HG03520 (cell line): ENCODE results near the gene CLIP2.
"Not testable (repeated sequence)": the region's sequence is repeated elsewhere in the genome, so short reads cannot be mapped to it uniquely, and the experiment has no call there.

Experiments used
- ATAC-seq: cut with Tn5 transposase; IDR thresholded peaks from one replicate; pipeline ENCODE4 v1.9.1; 2021; ENCODE audit warnings: mild to moderate bottlenecking, moderate library complexity; ENCODE audit not compliant: unreplicated experiment

CLIP2 gene

DNA sequence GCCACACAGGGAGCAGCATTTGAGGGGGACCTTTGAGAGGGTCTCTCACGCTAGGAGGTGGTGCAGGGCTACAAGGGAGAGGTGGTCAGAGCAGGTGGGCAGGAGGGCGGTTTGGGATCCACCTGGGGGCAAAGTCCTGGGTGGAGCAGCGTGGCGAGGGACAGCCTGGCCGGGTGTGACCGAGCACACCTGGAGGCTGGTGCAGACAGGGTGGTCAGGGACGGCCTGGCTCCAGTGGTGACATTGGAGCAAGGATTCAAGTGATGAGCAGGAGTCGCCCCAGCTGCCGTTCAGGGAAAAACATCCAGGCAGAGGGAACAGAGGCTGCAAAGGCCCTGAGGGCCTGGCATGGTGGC lies 36.0 kb downstream of the CLIP2 start:
- ATAC-seq: no peak

DNA sequence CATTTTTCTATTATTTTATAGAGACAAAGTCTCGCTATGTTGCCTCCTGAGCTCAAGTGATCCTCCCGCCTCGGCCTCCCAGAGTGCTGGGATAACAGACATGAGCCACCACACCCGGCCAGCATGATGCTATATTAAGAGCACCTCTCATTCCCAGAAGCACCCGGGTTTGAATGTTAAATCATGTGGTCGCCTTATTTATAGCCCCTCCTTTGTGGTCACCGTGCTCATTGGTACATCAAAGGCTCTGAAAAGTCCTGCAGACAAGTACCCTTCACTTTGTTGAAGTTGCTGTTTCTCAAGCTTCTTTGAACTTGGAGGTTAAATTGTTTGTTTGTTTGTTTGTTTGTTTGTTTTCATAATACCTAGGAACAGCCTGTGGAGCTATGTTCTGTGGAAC lies 40.0 kb downstream of the CLIP2 start:
- no peak for ATAC-seq

DNA sequence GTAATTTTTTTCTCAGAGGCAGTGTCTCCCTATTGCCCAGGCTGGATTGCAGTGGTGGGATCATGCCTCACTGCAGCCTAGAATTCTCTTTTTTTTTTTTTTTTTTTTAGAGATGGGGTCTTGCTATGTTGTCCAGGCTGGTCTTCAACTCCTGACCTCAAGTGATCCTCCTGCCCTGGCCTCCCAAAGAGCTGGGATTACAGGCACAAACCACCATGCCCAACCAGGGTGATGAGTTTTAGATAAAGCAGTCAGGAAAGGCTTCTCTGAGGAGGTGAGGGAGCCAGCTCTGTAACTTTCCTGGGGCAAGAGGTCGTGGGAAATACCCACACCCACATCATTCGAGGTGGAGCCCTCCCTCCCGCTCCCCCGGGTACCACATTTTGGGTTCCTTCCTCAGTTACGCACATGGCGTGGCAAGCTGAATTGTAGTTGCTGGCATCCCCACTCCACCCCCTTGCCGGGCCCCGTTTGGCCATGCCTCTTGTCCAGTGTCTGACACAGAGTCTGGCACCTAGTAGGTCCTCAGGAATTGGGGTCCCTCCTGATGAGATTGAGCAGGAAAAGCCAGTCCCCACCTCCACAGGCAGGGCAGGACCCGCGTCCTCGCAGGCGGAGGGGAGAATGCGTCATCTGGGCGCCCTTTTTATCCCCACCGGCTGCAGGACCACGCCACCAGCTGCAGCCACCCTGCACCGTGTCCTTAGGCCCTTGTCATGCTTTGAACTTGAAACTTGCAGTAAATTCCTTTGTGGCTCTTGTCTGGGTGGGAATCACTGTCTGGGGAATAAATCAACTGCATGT lies 43.4 kb downstream of the CLIP2 start:
- ATAC-seq: no peak

DNA sequence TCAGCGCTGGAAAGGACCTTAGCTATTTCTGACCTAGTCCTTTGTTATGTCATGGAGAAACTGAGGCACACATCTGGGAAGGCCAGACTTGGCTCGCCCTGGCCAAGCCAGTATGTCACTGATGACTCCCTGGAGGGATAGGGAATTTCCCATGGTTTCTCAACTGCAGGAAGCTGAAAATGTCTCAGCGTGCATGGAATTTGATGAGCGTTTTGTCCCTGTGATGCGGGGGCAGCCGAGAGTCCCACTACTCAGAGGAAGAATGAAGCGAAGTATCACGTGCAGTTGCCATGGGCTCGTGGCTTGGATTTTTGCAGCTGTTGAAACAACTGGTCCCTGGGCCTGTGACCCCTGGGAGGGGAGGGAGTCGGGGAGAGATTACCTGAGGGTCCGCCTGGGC lies 44.8 kb downstream of the CLIP2 start:
- ATAC-seq: no peak

DNA sequence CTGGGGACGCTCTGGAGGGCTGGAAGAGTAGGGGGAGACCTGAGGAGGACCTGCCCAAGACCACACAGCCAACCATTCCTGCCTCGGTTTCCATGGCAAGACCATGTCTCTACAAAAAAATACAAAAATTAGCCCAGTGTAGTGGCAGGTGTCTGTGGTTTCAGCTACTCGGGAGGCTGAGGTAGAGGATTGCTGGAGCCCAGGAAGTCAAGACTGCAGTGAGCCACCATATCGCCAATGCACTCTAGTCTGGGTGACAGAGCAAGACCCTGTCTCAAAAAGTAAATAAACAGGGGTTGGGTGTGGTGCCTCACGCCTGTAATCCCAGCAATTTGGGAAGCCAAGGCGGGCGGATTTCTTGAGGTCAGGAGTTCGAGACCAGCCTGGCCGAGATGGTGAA lies 48.7 kb downstream of the CLIP2 start:
- ATAC-seq: no peak

DNA sequence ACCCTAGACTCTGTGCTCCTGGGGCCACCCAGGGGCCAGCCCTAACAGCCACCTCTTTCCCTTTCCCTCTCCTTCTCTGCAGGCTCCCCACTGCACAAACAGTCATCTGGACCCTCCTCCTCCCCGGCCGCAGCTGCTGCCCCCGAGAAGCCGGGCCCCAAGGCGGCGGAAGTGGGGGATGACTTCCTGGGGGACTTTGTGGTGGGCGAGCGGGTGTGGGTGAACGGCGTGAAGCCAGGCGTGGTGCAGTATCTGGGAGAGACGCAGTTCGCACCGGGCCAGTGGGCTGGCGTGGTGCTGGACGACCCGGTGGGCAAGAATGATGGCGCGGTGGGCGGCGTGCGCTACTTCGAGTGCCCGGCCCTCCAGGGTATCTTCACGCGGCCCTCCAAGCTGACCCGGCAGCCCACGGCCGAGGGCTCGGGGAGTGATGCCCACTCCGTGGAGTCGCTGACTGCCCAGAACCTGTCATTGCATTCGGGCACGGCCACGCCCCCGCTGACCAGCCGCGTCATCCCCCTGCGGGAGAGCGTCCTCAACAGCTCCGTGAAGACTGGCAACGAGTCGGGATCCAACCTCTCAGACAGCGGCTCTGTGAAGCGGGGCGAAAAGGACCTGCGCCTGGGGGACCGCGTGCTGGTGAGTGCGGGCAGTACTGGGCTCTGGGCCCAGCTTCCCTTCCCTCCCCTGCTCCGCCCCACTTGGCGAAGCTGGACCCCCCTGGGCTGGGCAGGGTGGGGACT lies 49.3 kb downstream of the CLIP2 start:
- no peak for ATAC-seq

DNA sequence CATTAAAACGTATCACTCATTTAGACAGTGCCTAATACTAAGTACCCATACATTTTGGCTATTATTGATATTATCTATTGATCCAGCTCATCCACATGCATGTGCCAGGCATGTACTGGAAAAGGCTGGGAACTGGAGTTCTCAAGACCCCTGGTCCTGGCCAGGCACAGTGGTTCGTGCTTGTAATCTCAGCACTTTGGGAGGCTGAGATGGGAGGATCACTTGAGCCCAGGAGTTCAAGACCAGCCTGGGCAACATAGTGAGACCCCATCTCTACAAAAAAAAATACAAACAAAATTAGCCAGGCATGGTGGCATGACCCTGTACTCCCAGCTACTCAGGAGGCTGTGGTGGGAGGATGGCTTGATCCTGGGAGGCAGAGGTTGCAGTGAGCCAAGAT lies 50.4 kb downstream of the CLIP2 start:
- ATAC-seq: not testable (repeated sequence)

DNA sequence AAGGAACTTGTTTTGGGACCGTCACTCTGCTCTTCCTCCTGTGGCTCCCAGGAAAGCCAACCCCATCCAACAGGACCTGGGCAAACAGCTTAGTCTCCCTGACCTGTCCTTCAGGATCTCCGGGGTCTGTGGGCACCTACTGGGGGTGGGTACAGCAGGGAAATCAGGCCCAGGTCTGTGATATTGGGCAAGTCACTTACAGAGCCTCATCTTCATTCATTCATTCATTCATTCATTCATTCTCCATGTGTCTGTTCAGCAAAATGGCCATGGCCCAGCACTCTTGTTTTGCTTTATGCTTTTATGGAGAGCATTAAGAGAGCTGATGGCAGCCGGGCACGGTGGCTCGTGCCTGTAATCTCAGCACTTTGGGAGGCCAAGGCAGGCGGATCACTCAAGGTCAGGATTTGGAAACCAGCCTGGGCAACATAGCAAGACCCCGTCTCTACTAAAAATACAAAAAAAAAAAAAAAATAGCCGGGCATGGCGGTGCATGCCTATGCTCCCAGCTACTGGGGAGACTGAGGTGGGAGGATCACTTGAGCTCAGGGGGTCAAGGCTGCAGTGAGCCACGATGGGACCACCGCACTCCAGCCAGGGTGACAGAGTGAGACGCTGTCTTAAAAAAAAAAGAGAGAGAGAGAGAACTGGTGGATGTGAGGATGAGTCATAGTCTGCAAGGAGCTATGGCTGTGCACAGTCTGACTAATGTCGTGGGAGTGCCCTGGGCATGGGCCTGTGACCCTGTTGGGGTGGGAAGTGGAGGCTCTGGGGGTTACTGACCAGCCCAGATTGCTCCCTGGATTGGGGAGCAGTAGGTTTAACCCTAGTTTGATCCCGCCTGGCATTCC lies 54.3 kb downstream of the CLIP2 start:
- no peak for ATAC-seq

DNA sequence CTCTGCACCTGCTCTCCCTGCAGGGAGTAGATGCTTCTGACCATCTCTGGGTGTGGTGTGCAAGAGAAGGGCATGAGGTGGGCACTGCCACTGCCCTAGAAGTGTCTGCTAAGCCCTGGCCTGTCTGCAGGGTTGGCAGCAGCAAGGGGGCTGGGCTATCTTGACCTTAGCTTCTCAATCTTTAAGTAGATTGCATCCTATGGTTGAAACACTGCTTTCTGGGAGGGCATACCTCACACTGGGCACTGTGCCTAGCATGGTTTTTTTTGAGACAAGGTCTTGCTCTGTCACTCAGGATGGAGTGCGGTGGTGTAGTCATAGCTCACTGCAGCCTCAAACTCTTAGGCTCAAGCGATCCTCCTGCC lies 54.9 kb downstream of the CLIP2 start:
- no peak for ATAC-seq

DNA sequence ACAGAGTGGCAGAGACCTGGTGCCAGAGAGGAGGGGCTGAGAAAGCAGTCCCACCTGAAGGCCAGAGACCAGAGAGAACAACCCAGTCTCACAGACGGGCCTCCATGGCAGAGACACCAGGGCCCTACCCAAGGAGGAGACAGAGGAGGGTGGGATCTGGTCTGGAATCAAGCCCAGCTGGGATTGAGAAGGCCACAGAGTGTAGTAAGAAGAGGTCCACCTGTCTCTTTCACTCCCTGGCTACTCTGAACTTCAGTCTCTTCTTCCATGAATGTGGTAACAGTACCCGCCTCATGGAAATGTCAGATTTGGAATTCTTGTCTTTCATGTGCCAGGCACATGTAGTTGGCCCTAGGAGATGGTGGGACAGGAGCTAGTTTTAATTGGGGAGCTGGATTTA lies 55.6 kb downstream of the CLIP2 start:
- no peak for ATAC-seq

DNA sequence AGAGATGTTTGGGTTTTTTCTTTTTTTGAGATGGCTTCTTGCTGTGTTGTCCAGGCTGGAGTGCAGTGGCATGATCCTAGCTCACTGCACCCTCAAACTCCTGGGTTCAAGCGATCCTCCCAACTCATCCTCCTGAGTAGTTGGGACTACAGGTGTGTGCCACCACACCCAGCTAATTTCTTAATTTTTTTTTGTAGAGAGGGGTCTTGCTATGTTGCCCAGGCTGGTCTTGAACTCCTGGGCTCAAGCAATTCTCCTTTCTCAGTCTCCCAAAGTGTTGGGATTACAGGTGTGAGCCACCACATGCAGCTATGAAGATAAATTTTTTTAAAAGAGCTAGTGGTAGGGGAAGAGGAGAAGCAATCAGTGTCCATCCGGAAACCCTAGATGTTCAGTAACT lies 56.8 kb downstream of the CLIP2 start:
- no peak for ATAC-seq

DNA sequence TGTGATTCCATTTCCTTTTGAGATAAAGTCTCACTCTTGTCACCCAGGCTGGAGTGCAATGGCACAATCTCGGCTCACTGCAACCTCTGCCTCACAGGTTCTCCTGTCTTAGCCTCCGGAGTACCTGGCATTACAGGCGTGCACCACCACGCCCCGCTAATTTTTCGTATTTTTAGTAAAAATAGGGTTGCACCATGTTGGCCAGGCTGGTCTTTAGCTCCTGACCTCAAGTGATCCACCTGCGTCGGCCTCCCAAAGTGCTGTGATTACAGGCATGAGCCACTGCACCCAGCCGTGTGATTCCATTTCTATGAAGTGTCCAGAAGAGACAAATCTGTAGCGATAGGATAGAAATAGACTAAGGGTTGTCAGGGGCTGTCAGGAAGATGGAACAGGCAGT lies 60.4 kb downstream of the CLIP2 start:
- ATAC-seq: no peak

DNA sequence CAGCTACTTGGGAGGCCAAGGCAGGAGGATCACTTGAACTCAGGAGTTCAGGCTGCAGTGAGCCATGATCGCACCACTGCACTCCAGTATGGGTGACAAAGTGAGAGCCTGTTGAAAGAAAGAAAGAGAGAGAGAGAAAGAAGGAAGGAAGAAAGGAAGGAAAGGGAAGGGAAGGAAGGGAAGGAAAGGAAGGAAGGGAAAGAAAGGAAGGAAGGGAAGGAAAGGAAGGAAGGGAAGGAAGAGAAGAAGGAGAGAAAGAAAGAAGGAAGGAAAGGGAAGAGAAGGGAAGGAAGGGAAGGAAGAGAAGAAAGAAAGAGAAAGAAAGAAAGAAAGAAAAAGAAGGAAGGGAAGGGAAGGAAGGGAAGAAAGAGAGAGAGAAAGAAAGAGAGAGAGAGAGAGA lies 61.5 kb downstream of the CLIP2 start:
- ATAC-seq: no peak

DNA sequence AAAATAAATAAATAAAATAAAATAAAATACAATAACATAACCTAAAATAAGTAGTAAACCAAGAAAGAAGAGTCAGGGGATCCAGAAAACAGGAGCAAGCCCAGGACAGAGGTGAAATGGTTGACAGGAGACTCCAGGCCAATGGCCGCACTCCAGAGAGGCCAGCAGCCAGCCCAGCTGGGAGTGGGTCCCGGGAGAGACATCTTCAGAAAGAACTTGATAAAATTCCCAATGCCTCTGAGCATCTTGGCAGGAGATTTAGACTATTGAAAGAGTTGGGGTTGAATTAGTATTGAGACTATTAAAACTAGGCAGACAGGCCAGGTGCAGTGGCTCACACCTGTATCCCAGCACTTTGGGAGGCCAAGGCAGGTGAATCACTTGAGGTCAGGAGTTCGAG lies 62.6 kb downstream of the CLIP2 start:
- no peak for ATAC-seq

DNA sequence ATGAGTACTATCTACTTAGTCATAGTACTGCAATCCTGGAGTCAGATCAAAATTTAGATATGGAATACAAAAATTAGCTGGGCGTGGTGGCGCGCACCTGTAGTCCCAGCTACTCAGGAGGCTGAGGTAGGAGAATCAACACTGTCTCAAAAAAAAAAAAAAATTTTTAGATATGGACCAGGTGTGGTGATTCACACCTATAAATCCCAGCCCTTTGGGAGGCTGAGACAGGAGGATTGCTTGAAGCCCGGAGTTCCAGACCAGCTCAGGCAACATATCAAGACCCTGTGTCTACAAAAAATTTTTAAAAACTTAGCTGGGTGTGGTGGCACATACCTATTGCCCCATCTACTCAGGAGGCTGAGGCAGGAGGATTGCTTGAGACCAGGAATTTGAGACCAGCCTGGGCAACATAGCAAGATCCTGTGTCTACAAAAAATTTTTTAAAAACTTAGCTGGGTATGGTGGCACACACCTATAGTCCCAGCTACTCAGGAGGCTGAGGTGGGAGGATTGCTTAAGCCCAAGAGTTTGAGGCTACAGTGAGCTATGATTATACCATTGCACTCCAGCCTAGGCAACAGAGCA lies 63.4 kb downstream of the CLIP2 start:
- not testable (repeated sequence) for ATAC-seq

DNA sequence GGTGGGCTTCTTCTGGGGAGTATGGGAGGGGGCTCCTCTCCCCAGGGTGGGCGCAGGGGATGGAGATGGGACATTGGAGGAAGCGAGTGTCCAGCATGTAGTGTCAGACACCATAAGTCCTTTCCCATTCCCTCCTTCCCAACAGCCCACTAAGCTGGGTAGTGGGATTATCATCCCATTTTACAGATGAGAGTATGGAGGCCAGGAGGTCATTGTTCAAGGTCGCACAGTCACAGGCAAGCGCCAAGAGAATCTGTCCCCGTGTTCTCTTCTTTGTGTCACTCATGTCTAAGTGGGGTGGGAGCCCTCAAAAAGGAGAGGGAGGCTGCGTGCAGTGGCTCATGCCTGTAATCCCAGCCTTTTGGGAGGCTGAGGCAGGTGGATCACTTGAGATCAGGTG lies 64.8 kb downstream of the CLIP2 start:
- no peak for ATAC-seq

DNA sequence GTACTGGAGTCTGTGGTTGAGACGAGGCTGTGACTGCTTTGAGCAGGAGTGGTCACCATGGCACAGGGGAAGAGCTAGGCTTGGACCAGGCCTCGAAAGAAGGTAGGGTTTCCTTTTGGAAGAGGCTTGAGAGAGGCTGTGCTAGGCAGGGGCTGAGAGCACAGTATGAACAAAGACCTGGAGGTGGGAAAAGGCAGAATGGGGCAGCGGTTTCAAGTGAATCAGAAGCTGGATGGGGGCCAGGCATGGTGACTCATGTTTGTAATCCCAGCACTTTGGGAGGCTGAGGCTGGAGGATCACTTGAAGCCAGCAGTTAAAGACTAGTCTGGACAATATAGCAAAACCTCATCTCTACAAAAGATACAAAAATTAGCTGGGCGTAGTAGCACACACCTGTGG lies 65.9 kb downstream of the CLIP2 start:
- no peak for ATAC-seq

DNA sequence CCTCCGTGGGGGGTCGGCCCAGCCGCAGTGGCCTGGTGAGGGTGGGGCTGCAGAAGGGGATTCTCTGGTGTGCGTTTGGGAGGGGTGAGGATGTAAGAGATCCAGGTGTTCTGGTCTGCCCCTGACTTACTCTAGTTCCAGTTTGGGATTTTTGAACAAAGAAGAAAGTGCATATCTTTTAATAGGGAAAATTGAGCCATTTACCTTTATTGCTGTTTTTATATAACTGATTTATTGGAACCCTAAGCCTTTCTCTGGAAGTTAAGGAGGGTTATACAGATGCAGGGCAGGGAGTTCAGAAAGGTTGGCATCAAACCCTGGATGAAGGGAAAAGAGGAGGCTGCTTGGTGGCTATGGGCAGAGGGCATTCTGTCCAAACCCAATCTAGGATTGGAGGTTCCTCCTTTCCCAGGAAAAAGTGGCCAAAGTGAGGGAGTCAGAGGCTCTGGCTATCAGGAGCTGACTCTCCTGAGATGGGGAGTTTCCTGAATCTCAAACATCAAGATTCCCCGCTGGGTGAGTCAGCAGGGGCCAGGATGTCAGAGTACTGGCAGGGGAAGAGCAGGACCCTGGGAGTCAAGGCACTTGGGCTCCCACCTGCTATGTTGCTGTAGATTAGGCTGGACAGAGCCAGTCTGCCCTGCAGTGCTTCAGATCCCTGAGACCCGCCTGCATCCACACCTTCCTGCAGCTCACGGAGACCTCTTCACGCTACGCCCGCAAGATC lies 67.5 kb downstream of the CLIP2 start:
- no peak for ATAC-seq

DNA sequence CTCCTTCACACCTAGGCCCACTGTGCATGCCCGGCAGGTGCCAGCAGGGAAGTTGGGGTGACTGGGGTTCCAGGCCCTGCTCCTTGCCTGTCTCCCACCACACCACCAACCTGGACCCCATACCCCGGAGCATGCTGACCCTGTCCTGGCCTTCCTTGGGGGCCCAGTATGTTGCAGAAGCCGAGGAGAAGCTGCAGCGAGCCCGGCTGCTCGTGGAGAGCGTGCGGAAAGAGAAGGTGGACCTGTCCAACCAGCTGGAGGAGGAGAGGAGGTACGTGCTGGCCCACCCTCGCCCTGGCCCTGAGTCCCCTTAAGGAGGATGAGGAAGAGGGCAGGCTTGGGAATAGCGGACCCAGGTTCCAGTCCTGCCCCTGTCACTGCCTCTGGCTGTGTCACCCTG lies 70.8 kb downstream of the CLIP2 start:
- no peak for ATAC-seq

DNA sequence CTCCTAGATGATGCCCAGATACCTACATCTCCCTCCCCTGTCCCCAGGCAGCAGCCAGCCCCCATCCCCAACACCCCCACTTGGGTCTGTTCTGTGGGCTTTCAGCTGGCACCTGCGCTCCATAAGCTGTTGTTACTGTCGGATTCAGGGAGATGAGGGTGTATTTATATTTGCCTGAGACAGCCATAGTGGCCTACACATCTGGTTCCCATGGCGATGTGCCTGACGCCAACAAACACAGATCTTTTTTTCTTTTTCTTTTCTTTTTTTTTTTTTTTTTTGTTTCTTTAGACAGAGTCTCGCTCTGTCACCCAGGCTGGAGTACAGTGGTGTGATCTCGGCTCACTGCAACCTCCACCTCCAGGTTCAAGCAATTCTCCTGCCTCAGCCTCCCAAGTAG lies 73.1 kb downstream of the CLIP2 start:
- ATAC-seq: no peak

DNA sequence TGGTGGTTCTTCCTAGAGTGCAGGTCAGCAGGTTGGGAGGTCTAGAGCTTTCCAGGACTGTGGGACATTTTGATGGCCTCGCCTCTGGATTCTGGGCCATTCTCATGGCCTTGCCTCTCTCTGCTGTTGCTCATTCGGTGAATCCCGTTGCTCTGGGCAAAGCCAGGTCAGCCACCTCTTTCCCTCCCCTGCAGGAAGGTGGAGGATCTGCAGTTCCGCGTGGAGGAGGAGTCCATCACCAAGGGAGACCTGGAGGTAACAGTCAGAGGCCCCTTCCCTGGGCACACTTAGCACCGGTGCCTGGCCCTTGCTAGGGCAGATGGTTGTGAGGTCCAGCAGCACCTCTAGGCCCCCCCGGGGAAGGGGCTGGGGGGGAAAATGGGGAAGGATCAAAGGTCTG lies 74.9 kb downstream of the CLIP2 start:
- no peak for ATAC-seq
